GM18508 (cell line): ENCODE results near the gene HOPX.
"Not testable (repeated sequence)": the region's sequence is repeated elsewhere in the genome, so short reads cannot be mapped to it uniquely, and the experiment has no call there.

Experiments used
- ATAC-seq: cut with Tn5 transposase; IDR thresholded peaks from one replicate; pipeline ENCODE4 v1.9.1; 2021; ENCODE audit warnings: moderate number of reproducible peaks; ENCODE audit not compliant: insufficient read depth, unreplicated experiment

HOPX gene, protein sequence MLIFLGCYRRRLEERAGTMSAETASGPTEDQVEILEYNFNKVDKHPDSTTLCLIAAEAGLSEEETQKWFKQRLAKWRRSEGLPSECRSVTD

DNA sequence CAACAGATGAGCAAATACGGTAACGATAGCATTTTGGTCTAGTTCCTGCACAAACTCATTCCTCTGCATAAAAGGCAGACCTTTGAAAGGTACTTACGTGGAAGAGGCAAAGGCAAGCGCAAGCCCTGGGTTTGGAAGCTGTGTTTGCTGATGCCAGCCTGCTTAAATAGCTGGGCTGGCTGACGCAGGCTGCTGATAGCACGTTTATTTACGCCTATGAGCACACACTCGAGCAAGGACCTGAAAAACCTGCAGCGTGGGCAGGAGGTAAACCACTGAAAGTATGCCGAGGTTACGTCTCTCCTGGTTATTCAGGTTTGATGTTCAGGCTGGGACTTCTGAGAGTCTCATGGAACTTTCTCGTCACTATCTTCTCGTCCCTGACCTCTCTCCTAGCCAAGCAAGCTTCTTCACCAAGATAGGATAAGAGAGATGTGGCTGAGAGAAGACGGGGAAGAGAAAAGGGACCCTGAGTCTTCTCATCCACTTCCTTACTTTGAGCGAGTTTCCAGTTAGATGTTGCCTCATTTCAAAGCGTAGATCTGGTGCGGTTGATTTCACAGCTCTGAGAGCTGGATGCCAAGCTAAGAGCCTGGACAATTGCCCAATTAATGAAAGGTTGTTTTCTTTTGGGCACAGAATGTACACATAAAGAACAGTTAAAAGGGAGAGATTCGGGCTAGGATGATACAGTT, at the start of gene HOPX:
TSS of gene HOPX (minus strand) at position 139 of the 695 bp plus-strand sequence. CDS start 23,480 bp downstream, outside the sequence.
- no peak for ATAC-seq

DNA sequence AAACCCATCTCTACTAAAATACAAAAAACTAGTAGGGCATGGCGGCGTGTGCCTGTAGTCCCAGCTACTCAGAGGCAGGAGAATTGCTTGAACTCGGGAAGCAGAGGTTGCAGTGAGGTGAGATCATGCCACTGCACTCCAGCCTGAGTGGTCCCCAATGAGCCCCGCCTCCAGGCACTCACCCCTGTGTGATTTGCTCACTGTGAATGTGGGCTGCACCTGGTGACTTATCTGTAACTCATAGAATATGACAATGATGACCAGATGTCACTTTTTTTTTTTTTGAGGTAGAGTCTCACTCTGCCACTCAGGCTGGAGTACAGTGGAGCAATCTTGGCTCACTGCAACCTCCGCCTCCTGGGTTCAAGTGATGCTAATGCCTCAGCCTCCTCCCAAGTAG, 49.0 kb upstream of the HOPX start:
- no peak for ATAC-seq

DNA sequence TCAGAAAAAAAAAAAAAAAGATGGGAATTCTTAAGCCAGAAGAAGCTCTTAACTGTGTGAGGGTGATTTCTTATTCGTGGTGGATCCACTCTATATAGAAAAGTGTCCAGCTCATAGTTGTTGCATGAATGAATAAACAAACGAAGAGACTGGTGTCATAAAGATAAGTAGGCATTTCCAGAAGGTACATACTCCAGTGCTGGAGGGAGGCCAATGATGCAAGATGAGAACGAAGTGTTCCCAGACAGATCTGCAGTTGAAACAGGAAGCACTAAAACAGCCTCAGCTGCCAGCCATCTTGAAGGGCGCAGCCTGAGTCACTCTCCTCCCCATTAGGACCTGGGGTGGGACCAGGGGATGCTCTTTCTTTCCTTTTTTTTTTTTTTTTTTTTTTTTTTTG, 47.4 kb upstream of the HOPX start:
- ATAC-seq: no peak

DNA sequence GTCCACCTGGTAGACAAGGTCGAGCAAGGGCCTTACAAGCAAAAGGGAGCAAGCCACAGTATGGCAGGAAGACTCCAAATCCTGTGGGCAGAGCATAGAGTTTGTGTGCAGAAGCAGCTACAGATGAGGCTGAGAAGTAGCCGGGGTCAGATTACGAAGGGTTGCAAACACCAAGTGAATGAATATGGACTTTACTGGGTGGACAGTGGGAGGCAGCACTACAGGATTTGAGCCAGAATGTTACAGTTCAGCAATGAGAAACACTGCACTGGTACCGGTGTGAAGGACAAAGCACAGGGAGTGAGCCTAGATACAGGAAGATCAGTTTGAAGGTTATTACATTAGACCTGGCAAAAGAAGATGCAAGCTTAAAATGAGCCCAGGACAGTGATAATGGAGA, 46.1 kb upstream of the HOPX start:
- no peak for ATAC-seq

DNA sequence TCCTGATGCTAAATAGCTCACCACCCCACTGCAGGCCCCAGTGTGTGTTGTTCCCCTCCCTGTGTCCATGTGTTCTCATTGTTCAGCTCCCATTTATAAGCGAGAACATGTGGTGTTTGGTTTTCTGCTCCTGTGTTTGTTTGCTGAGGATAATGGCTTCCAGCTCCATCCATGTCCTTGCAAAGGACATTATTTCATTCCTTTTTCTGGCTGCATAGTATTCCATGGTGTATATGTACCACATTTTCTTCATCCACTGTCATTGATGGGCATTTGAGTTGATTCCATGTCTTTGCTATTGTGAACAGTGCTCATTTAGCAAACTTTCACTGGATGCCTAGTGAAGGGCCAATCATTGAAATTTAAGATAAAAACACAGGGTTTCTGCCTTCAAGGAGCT, 45.5 kb upstream of the HOPX start:
- ATAC-seq: not testable (repeated sequence)

DNA sequence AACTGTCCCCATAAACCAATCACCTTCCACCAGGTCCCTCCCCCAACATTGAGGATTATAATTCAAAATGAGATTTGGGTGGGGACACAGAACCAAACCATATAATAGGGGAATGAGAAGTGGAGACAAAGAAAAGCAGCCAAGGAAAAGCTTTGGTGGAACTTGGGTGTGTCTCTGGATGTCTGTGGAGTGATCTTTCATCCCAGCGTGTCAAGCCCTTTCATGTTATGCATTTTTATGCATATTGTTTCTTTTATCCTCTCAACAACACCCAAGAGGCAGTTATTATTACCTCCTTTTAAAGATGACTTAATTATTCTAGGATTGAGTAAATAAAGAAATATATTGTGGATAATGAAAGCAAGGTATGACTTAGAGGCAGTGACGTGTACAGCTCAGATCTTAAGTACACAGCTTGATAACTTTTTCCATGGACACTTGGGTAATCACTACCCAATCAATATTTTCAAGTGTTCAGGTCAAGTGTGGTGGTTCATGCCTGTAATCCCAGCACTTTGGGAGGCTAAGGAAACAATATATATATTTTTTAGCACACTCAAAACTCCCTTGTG, 42.6 kb upstream of the HOPX start:
- no peak for ATAC-seq

DNA sequence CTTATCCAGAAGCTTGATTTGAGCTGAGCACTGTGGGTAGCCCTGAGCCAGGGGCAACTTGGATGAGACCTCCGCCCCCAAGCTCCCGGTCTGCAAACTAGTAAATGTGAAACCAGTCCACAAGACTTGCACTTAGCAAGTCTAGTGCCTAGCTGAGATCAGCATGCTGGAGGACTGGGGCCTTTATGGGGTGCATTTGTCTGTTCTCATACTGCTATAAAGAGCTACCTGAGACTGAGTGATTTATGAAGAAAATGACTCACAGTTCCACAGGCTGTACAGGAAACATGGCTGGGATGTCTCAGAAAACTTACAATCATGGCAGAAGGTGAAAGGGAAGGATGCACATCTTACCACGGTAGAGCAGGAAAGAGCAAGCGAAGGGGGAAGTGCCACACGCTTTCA, 42.1 kb upstream of the HOPX start:
- no peak for ATAC-seq

DNA sequence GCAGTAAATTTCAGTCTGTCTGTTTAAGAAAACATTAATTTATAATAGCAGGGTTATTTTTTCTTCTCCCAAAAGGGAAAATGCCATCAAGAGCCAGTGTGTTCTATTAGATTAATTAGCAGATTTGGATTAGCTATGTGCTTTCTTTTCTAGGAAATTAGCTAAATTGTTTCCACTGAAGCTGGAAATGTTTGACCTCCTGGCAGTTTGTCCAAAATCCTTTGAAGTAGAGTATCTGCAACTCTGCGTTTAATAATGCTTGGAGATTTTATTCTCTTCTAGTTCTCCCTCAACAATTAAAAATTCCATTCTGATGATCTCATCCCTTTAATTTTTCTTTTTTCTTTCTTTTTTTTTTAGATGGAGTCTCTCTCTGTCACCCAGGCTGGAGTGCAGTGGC, 27.1 kb upstream of the HOPX start:
- no peak for ATAC-seq

DNA sequence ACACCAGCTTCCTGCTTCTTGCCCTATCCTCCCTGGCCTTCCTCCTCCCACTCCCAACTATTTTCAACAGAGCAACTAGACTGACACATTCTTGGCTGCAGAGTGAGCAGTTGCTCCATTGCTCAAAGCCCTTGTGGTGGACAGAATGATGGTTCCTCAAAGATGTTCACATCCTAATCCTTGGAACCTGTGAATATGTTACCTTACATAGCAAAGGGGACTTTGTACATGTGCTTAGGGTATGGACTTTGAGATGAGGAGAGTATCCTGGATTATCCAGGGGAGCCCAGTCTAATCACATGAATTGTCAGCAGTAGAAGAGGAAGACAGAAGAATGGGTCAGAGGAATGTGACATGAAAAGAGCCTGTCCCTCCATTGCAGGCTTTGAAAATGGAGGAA, 24.9 kb upstream of the HOPX start:
- no peak for ATAC-seq

DNA sequence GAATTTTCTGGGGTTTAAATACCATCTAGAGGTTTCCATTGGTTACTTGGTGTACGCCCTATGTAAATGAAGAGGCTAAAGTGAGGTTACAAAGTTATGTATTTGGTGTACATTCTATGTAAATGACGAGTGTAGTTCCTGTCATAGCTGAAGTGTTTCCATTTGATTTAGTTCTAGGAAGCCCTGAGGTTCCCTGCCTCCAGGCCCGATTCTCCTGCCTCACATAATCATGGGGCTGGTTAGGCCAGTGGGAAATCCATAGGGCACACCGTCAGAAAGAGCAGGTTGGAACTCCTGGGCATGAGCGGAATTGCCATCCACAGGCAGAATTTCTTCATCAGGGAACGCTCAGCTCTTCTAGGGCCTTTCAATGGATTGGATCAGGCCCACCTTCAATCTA, 24.2 kb upstream of the HOPX start:
- no peak for ATAC-seq

DNA sequence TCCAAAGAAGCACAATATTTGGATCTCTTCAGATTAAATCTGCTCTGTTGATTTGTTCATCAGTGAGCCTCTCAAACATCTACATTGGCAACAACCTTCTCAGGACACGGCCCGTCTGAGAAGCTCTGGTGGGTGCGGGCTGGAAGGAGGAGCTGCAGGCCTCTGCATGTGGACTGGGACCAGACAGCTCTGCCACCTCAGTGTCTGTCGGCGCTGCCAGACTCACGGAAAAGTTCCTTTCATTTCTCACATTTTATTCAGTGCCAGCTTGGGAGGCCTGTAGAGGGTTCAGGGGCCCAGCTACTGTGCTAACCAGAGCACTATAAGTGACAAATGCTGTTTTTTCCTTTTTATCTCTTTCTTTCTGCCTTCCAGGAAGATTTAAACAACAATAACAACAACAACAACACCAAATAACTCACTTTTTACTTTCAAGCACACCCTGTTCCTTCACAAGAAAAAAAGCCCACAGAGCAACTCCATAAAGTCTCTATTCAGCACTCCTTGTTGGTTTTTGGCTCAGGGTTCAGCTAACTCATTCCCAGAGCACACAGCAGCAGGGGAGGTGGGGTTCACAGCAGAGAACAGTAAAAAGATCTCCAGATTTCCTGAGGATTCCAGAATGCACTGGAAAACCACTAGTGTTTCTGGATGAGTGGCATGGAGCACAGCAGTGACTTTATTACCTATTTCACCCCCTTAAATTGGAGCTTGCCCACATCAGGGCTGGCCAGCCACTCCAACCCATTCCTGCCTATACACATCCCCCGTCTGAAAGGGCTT, 23.2 kb upstream of the HOPX start:
- no peak for ATAC-seq

DNA sequence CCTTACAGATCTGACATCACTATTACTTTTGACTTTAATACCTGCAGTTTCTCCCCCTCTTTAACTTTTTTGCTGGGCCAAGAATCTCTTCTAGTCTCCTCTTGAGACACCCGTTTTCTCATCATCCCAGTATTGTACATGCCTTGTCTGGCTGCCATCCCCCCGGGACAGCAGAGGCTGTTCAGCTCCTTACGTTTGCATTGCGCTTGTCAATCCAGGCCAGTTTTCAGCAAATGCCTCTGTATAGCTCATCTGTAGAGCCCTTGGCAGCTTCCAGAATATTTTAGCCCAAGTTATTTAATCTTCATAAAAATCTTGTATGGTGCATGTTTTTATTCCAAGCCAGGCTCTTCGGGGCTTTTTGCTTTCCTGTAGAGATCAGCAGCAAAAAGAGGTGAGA, 22.3 kb upstream of the HOPX start:
- ATAC-seq: no peak

DNA sequence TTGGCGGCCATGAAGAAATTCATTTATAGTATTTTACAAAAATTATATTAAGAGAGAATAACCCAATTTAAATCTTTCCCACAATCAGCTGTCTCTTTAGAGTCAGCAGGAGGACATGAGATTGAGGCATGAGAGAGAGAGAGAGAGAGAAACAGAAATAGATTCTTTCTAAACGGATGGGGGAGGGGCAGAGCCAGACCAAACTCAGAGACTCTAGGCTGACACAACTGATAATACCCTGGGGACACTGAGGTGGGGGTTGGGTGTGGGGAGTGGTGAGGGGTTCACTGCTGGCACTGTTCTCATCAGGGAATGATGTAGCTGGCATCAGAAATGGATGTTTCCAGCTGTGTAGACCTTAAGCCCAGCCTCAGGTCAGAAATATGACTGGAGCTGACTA, 20.5 kb upstream of the HOPX start:
- no peak for ATAC-seq

DNA sequence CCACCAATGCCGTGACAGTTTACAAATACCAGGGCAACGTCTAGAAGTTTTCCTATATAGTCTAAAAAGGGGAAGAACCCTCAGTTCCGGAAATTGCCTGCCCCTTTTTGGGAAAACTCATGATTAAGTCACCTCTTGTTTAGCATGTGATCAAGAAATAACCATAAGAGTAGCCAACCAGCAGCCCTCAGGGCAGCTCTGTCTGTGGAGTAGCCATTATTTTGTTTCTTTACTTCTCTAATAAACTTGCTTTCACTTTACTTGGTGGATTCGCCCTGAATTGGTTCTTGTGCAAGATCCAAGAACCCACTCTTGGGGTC, 20.0 kb upstream of the HOPX start:
- ATAC-seq: no peak

DNA sequence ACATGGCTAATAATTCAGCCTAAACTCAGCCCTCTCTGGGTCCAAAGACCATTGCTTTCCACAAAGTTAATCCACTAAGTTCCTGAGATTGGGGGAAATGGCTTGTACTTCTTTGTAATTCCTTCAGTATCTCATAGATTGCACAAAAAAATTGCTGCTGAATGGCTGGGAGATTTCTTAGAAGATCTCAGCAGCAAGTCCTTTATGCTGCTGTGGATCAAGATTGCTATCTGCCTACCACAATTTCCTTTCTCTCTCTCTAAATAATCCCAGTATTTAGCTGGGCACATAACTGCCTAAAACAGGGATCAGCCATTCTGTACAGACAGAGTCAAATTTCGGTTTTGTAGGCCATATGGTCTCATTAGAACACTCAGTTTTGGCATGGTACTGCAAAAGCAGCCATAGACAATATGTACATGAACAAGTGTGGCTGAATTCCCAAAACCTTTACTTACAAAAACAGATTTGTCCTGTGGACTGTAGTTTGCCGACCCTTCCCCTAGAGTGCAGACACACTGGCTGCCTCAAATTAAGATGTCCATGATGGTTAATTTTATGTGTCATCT, 18.5 kb upstream of the HOPX start:
- ATAC-seq: no peak

DNA sequence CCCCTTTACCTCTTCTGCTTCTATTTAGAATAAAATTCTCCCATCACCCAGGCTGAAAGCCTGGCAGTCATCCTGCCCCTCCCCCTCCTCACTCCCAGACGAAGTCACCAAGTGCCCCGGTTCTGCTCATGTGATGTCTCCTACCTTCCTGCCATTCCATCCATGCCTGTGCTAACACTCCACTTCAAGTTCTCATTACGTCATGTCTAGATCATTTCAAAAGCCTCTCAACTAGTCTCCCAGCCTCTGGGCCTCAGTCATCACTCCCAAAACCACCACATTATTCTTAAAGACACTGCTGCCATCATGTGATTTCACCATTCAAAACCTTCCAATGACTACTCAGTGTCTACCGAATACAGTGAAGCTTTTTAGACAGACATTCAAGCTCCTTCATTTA, 17.2 kb upstream of the HOPX start:
- no peak for ATAC-seq

DNA sequence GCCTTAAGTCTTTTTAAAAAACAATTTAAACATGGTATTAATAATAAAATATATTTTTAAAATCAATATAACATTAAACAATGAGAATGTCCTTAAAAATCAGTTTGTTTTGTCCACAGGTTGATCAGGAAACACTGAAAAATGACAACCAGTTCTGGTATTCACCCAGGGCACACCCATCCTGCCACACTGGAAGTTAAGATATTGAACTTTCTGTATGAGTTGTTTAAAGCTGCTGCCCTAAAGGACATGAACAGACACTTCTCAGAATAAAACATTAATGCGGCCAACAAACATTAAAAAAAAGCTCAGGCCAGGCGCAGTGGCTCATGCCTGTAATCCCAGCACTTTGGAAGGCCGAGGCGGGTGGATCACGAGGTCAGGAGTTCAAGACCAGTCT, 15.0 kb upstream of the HOPX start:
- ATAC-seq: no peak

DNA sequence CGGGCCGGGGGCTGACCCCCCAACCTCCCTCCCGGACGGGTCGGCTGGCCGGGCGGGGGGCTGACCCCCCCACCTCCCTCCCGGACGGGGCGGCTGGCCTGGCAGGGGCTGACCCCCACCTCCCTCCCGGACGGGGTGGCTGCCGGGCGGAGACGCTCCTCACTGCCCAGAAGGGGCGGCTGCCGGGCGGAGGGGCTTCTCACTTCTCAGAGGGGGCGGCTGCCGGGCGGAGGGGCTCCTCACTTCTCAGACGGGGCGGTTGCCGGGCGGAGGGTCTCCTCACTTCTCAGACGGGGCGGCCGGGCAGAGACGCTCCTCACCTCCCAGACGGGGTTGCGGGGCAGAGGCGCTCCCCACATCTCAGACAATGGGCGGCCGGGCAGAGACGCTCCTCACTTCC, 12.4 kb upstream of the HOPX start:
- ATAC-seq: not testable (repeated sequence)

DNA sequence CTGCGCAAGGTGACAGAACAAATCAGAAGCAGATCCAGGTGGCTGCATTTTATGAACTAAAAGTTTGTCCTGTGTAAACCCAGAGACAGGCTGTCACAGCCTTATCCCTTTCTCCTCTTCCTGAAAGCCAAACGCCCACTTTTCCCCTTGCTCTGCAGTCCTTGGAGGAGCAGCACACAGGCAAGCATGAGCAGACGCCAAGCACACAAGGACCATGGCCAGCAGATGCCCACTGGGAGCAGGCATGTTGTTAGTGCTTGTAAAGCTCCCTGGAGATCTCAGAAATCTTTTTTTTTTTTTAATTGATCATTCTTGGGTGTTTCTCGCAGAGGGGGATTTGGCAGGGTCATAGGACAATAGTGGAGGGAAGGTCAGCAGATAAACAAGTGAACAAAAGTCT, 11.5 kb upstream of the HOPX start:
- no peak for ATAC-seq

DNA sequence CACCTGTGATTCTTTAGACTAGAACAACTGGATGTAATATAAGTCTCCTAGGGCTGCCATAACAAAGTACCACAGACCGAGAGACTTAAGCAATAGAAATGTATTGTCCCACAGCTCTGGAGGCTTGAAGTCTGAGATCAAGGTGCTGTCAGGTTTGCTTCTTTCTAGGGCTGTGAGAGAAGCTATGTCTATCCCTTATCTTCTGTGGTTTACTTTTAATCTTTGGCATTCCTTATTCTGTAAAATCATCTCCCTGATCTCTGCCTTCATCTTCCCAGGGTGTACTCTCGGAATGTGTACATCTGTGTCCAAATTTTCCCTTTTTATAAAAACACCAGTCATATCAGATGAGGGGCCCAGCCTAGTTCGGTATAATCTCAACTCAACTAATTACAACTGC, 10.3 kb upstream of the HOPX start:
- no peak for ATAC-seq

DNA sequence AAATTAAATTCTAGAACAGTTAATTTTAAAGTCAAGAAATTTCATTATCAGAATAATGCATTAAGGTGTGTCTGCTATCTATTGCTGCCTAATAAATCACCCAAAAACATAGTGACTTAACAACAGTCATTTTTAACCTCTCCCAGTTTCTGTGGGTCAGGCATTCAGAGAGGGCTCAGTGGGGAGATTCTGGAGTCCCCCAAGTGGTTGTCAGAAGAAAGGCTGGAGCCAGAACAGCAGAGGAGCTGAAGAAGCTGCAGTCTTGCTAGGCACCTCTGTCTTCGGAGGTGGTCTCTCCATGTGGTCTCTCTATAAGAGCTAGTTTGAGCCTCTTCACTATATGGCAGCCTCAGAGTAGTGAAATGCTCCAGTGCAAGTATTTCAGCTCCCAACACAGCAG, 9.3 kb upstream of the HOPX start:
- ATAC-seq: no peak
